GM10266 (cell line): ENCODE data around the gene MRM2.

Source experiments
- DNase-seq: peaks from one replicate; pipeline ENCODE4 v3.0.0; 2012; ENCODE audit errors: extremely low spot score
- CTCF ChIP-seq: IDR thresholded peaks from 2 replicates; pipeline ENCODE4 v1.5.1; 2012; ENCODE audit warnings: mild to moderate bottlenecking, low read depth; ENCODE audit not compliant: control insufficient read depth, insufficient read depth; ENCODE audit errors: missing control alignments

MRM2 gene

DNA sequence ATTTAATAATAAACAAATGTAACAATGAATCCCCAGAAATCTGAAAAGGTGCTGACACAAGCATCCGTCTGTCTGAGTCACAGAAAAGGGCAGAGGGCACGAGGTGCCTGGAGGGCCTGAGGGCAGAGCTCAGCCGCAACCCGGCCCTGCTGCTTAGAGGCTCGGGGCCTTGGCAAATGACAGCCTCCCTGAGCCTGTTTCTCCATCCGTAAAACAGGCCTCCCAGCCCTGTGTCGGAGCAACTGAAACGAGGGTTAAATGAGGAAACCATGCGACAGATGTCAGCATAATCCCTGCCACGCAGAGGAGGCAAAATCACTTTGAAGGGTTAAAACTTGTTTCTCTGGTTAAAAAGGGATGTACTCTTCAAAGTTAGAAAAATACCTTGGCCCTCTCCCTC lies 24.9 kb upstream of the MRM2 start:
- no peak for TF ChIP-seq CTCF
- DNase-seq: no peak

DNA sequence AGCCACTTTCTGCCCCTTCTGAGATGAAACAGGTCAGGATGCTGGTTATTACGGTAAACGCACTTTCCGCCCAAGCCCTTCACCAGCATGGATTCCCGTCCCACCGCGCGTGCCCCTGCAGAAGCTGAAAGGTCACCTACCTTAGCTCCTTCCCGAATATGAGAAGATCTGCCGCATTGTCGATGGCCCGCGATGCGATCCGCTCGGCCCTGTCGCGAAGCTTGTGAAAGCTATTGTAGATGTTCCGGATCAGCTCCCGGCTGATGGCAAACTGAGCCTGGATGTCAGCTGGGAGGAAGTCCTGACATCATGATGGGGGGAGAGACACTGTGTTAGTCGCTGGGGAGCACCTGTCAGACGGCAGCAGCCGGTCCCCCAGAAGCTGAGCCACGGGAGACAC lies 22.2 kb upstream of the MRM2 start:
- TF ChIP-seq CTCF: no peak
- DNase-seq: no peak

DNA sequence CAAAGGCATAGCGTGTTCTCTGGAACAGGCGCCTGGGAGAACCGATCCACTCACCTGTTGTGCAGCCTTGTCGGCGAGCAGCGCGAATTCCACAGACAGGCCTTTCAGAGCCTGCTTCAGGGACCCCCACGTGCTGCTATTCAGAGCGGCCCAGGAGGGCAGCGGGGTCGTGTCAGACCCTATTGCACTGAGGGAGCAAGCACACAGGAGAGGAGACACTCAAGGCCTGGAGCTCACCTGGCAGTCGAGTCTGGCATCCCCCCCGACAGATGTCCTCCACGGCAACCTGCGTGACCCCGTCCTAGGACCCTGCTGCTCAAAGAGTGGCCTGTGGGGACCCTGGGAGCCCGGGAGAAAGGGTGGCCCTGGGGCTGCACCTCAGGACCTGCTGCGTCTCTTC lies 21.2 kb upstream of the MRM2 start:
- TF ChIP-seq CTCF: no peak
- no peak for DNase-seq

GRCh38 chr7:2261611-2262010 lies 19.6 kb upstream of the MRM2 start:
- TF ChIP-seq CTCF: no peak
- peak; percentile 70 for DNase-seq

DNA sequence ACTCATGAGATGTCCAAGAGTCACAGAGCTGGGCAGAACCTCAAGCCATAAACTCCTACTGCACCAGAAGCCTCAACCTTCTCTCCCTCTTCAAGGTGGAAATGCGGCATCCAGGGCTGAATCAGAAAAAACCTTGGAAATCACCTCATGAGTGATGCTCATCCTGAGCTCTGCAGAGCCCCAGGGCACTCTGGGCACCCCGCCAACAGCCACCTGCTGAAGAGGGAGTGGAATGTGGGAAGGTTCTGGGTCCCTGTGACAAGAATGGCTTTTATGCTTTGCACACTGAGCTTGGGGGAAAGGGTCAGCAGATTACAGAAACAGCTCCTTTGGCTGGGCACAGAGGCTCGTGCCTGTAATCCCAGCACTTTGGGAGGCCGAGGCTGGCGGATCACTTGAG lies 18.8 kb upstream of the MRM2 start:
- DNase-seq: no peak
- TF ChIP-seq CTCF: no peak

GRCh38 chr7:2259480-2259879 lies 17.5 kb upstream of the MRM2 start:
- no peak for TF ChIP-seq CTCF
- no peak for DNase-seq

DNA sequence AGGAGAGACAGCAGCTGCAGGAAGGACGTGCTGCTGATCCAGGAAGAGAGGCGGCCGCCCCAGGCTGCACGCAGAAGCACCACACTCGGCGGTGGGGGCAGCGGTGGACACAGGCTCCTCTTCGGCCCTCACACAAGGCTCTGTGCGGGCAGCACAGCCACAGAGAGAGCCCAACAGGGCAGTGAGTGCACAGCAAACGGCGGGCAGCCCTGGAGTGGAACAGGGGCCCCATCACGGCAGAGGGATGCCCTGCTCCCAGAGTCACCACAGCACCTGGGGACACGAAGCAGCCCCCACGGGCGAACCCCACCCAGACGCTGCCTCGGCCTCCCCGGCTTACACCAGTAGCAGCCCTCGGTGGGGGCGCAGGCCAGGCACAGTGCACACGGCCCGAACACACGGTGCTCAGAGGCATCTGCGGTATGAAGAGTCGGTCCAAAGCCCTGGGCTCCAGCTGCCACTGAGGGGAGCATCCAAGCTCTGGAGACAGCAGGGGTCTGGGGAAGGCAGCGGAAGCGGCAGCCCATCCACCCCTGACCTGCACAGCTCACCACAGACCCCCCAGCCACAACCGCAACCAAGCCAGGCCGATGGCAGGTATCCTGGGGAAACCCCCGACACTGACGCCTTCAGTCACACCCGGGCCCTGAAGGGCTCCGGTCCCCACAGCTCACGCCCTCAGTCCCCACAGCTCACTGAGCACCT lies 16.8 kb upstream of the MRM2 start:
- DNase-seq: peak; percentile 86
- TF ChIP-seq CTCF: no peak
